CD4-positive, alpha-beta T cell treated with Interleukin-4 for 1 hour (primary cell): ENCODE data around the gene GLI1.
A peak's percentile ranks its signal among the peaks of the same experiment; 100 is the strongest.

Experiments
- DNase-seq, 2 donors: peaks; one replicate each; pipeline ENCODE4 v3.0.0-alpha.2; 2020 to 2022

GLI1 gene

DNA sequence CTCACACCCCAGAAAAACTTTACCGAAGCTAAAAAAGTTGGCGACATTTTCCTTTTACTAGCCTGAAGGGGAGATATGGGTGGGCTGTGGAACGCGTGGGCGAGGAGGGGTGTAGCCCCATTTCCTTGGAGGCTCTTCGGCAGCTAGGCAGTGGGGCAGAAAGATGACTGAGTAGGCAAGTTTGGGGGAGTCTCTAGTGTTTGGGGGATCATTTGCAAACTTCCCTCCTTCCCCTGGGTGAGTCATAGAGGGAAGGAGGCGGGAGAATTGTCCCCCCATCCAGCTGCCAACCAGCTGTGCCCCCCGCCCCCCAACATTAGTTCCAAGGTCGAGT, 2.3 kb downstream of the GLI1 start:
- no peak for DNase-seq

DNA sequence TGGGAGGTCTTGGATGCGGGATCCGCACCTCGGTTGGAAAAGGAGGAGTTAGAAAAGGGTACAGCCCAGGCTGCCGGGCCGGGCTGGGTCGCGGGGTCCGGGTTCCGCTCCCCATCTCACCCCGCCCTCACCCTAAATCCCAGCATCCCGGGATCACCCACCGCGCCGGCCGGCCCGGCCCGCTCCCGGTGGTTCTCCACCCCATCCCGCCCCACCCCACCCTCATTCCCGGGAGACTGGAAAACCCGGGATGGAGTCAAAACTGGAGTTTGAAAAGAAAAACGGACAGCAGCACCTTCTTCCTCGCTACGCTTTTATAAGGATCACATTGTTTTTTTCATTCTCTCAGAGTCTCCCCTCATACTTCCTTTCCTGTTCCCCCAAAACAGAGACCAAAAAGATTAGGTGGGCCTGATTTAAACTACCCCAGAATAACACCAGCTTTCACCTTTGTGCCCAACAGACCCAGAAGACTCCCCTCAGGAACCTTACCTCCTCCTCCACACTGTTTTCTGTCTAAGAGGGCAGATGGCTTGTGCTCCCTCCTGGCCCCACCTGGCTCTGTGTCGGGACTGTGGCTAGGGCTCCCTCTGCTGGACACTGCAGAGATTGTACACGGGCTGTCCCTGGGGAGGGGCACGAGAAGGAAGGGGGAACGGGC, 2.8 kb downstream of the GLI1 start:
- DNase-seq, result peak; percentile 92

DNA sequence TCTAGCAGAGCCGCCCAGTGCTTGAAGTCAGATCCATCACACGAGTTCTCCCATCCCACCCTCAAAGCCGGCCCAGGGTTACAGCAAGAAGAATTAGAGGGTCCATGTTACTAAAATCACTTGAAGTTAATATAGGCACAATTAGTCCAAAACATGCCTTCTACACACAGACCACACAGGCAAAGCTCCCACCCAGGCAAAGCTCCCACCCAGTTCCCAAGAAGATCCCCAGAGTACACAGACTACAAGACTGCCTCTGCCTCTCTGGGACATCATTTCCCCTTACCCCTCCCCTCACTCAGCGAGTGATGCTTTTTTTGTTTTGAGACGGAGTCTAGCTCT, 3.3 kb downstream of the GLI1 start:
- no peak for DNase-seq

DNA sequence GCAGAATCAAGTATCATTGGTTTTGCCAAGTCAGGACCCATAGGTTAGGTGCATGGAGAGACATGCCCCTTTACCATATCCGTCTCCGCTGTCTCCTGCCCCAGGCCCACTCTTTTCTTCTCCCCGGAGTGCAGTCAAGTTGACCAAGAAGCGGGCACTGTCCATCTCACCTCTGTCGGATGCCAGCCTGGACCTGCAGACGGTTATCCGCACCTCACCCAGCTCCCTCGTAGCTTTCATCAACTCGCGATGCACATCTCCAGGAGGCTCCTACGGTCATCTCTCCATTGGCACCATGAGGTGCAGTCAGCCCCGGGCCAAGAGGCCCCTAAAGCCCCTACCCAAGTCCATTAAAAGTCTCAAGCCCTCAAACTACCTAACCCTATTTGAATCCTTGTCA, 5.0 kb downstream of the GLI1 start:
- no peak for DNase-seq

DNA sequence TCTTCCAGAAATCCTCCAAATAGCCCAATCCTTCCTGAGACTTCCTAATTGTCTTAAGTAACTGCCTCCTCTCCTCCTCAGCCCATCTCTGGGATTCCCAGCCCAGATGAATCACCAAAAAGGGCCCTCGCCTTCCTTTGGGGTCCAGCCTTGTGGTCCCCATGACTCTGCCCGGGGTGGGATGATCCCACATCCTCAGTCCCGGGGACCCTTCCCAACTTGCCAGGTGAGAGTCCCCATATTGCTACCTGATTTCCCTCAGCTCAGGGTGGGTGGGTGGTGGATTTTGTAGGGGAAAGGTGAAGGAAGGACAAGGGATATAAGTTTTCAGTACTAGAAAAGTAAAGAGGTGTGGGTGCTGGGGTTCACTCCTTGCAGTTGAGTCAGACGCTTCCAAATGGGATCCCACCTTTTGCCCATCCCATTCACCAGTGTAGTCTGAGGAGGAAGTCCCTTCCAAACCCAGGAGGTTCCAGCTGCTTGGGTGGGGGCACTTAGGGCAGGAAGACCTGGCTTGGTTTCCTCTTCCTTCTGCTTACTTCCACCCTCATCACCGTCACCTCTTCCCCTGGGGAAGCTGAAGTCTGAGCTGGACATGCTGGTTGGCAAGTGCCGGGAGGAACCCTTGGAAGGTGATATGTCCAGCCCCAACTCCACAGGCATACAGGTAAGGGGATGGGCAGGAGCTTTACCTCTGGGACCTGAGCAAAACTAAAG, 5.6 kb downstream of the GLI1 start:
- DNase-seq, result no peak

DNA sequence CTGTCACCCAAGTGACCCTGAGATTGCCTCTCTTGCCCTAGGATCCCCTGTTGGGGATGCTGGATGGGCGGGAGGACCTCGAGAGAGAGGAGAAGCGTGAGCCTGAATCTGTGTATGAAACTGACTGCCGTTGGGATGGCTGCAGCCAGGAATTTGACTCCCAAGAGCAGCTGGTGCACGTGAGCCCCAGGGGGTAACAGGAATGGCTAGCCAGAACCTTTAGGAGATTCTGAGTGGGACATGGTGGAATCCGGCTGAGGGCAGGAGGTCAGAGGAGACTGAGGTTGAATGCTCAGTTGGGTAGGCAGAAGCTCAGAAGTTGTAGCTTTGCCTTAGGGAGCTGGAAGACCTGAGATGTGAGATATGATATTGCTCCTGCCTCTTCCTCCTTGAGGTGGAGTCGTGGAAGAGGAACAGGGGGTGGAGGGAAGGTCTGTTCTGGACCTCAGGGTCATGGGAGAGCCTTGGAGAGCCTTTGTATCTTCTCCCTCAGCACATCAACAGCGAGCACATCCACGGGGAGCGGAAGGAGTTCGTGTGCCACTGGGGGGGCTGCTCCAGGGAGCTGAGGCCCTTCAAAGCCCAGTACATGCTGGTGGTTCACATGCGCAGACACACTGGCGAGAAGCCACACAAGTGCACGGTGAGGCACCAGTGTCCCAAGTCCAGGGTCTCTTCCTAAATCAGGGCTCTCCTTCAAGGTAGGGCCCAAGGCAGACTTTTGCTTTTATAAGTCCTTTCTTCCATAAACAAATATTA, 6.3 kb downstream of the GLI1 start:
- no peak for DNase-seq

DNA sequence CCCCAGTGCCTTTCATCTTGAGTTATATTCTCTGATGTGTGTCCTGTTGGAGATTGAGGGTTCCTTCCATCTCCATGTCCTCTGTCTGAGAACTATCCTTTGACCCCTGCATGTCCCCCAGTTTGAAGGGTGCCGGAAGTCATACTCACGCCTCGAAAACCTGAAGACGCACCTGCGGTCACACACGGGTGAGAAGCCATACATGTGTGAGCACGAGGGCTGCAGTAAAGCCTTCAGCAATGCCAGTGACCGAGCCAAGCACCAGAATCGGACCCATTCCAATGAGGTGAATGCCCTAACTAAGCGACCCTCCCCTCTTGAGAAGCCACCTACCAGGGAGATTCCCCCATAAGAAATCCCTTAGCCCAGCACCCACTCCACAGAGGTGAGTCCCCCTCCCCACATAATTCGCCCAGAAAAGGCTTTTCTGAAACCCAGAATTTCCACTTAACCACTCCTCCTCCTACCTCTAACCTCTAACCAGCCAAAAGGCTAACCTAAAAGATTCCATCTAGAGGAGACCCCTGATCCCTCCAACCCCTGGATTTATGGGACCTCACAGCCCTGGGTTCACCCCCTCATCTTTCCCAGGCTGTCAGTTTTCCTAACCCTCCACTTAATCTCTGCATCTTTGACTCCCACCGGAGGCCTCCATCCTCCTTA, 7.8 kb downstream of the GLI1 start:
- DNase-seq, result no peak

DNA sequence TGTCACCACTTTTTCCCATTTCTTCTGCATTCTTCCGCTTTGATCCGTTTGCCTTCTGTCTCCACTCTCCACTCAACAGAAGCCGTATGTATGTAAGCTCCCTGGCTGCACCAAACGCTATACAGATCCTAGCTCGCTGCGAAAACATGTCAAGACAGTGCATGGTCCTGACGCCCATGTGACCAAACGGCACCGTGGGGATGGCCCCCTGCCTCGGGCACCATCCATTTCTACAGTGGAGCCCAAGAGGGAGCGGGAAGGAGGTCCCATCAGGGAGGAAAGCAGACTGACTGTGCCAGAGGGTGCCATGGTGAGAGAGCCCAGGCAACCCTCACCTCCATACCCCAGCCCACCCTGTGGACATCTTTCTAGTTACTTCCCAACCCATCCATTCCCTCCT, 8.3 kb downstream of the GLI1 start:
- no peak for DNase-seq

DNA sequence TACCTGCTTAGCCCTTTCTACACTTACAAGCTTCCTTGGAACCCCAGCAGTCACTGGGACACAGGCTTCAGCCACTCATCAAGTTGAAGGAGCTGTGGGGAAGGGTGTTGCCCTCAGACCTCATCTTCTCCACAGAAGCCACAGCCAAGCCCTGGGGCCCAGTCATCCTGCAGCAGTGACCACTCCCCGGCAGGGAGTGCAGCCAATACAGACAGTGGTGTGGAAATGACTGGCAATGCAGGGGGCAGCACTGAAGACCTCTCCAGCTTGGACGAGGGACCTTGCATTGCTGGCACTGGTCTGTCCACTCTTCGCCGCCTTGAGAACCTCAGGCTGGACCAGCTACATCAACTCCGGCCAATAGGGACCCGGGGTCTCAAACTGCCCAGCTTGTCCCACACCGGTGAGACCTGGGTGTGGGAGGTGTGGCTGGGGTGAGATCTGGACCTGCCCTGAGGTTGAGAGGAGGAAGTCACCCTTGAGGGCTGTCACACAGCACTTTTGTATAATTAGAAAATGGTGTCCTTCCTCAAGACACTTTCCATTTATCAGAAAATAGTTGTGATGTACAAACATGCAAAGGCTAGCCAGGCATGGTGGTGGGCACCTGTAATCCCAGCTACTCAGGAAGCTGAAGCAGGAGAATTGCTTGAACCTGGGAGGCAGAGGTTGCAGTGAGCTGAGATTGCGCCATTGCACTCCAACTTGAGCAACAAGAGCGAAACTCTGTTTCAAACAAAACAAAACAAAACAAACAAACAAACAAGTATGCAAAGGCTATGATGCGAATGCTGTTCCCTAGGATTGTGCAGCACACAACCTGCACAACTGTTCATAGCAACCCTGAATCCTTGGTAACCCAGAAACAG, 9.9 kb downstream of the GLI1 start:
- DNase-seq, result no peak

DNA sequence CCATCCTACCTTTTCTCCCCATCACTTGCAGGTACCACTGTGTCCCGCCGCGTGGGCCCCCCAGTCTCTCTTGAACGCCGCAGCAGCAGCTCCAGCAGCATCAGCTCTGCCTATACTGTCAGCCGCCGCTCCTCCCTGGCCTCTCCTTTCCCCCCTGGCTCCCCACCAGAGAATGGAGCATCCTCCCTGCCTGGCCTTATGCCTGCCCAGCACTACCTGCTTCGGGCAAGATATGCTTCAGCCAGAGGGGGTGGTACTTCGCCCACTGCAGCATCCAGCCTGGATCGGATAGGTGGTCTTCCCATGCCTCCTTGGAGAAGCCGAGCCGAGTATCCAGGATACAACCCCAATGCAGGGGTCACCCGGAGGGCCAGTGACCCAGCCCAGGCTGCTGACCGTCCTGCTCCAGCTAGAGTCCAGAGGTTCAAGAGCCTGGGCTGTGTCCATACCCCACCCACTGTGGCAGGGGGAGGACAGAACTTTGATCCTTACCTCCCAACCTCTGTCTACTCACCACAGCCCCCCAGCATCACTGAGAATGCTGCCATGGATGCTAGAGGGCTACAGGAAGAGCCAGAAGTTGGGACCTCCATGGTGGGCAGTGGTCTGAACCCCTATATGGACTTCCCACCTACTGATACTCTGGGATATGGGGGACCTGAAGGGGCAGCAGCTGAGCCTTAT, 10.8 kb downstream of the GLI1 start:
- DNase-seq, result no peak

DNA sequence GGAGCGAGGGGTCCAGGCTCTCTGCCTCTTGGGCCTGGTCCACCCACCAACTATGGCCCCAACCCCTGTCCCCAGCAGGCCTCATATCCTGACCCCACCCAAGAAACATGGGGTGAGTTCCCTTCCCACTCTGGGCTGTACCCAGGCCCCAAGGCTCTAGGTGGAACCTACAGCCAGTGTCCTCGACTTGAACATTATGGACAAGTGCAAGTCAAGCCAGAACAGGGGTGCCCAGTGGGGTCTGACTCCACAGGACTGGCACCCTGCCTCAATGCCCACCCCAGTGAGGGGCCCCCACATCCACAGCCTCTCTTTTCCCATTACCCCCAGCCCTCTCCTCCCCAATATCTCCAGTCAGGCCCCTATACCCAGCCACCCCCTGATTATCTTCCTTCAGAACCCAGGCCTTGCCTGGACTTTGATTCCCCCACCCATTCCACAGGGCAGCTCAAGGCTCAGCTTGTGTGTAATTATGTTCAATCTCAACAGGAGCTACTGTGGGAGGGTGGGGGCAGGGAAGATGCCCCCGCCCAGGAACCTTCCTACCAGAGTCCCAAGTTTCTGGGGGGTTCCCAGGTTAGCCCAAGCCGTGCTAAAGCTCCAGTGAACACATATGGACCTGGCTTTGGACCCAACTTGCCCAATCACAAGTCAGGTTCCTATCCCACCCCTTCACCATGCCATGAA, 11.5 kb downstream of the GLI1 start:
- DNase-seq, result no peak

DNA sequence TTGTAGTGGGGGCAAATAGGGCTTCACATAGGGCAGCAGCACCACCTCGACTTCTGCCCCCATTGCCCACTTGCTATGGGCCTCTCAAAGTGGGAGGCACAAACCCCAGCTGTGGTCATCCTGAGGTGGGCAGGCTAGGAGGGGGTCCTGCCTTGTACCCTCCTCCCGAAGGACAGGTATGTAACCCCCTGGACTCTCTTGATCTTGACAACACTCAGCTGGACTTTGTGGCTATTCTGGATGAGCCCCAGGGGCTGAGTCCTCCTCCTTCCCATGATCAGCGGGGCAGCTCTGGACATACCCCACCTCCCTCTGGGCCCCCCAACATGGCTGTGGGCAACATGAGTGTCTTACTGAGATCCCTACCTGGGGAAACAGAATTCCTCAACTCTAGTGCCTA, 12.1 kb downstream of the GLI1 start:
- no peak for DNase-seq

DNA sequence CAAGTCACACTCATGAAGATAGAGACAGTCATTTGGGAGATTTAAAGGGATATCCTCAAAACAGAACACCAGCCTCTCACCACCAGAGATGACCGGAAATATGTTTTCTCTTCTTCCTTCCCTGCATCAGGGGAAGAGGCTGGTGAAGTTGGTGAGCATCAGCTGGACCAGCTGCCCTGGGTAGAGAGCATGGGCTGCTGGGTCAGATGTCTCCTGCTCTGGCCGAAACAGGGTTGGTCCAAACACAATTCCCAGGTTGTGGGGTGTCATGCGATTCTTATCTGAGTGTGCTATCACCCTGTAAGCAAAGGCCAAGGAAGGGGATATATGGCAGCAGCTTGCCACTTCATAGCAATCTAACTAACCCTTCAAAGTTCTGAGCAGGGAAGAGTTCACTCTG, 12.8 kb downstream of the GLI1 start:
- DNase-seq, result no peak

DNA sequence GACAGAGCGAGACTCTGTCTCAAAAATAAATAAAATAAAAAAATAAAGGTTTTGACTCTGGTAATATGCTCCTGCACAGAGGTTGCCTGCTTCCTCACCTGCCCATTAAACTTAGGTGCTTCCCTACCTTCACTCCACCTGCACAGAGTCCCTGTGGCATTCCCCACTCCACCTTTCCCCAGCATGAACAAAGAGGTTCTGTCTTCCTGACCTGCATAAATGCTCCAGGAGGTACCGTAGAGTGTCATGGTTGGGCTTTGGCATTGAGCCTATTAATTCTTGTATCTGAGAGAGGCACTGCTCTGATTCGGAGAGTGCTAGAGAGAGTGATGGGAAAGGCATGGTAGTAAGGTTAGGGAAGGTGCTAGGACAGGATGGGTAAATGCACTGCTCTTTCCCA, 13.8 kb downstream of the GLI1 start:
- DNase-seq, result no peak

DNA sequence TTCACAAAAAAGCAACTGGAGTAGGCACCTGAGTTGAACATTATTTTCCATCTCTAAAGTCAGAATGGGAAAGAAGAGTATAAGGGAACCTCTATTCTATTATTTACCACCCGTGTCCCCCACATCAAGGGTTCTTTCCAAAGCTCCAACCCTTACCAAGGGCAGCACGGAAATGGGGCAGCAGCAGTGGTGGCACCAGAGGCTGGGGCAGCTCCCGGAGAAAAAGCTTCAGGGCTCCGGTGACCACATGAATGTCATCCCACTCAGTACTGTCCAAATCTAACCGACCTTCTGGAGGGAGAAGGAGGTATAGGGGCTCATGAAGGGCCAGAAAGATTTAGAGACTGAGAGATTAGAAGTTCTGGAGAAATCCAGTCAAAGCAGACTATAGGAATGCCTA, 14.3 kb downstream of the GLI1 start:
- no peak for DNase-seq

DNA sequence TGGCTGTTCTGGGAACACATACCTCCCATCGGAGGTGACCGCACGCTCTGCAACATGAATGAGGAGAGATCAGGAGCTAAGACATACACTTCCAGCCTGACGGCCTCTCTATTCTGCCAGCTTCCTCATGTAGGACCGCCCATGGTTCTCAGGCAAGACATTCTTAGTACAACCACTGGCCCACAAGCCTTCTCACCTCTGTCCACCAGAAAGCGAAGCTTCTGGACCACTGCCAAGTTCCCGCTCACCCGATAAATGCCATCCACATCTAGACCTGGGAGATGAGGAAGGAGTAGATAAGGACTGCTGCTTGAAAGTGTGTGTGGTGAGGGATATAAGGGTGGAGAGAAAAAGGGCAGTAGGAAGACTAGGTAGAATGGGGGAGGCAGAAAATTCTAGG, 14.8 kb downstream of the GLI1 start:
- no peak for DNase-seq

DNA sequence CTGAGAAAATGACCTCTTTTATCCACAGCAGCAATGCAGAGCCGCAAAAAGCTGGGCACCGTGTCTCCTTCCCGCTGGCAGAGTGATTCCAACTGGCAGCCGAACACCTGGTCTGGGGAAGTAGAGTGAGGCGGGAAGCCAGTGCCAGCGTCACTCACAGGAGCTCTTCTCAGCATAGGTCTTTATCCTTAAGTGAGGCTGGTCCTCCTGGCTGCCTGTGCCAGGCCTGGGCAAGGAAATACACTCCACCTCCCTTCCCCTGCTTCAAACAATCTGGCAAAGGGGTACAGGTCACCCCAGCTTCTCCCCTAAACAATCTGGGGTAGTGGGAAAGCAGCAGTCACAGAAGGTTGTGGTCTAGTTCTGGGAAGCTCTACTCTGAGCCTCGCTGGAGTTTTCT, 15.3 kb downstream of the GLI1 start:
- no peak for DNase-seq

DNA sequence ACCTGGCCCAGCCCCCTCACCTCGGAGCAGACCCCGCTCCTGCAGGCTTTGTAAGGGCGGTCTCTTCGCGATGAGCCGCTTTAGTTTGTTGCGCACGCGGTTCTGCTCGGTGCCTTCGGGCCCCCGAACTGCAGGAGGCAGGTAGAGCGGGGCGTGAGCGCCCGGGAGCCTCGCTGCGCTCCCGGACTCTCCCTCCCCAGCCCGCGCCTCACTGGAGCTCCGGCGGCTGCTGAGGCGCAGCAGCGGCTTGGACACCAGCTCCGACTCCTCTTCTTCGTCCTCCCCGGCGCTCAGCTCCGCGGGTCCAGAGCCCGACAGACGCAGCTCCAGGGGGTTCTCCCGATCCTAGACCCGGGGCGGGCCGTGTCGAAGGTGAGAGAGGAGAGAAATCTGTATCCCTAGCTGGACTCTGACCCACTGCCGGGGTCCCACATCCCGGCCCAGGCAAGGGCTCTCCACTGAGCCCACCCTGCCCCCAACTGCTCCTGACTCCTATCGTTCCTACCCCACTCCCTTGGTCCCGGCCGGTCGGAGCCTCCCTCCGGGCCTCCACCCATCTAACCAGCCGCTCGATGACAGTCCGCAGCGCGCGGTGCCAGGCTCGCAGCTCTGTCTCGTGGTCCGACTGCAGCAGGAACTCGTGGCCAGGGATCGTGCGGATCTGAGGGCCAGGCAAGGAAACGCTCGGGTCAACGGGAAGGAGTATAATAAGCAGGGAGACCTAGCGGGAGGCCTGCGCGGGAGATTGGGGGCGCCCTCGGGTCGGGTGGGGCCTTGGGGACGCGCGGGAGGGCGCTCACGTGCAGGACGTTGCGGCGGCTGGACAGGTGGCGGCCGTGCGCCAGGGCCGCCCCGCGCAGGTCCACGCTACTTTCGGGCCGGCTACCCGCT, 15.9 kb downstream of the GLI1 start:
- DNase-seq, result no peak

DNA sequence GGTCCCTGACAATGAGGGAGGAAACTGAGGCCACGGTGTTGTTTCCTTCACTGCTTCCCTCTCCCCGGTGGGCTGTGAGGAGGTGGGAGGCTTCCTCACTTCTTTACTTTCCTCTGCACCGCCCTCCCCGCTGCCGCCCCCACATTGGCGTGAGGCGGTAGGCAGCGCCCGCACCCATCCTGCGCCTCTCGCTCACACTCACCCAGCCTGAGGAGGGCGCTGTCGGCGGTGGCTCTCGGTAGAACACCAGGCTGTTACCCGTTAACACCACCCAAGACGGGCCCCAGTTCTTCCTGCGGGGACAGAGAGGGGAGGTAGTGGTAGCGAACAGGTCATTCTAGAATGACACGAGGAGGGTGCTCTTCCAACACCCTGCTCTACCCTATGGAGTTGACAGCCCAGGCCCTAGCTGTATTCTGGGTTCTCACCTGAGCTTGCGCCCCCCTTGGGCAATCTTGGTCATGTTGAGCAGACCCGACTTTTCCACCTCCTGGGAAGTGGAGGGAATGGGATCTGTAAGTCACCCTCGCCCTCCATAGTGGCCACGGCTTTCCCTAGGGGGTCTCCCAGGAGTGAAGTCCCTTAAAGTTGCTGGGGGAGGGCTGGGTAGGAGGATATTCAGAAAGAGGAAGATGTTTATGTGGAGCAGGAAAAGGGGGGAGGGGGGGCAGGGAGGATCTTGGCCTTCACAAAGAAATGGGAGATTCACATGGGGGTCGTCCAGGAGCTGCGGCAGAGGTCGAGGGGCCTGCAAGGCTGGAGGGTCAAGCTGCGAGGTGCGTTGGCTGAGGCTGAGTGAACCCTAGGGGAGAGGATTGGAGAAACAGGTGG, 16.8 kb downstream of the GLI1 start:
- peak; percentile 74 to 80 for DNase-seq
